Right cardiac atrium (tissue), 5 donors: ENCODE data around the gene ITGAE. TPM values are rescaled to one million over a fixed set of nuclear protein-coding genes. Genes with fewer than 3 reads are reported as not detected.

Experiments used
- ATAC-seq, 2 donors: fragments of 200-7000 bp; cut with Tn5 transposase; one replicate each; pipeline versions ENCODE4 v1.8.0 to v1.9.1; 2020; ENCODE audit warnings: moderate library complexity in 2 of 2, mild to moderate bottlenecking in 1 of 2
- DNase-seq, 3 donors: peaks; one replicate each; pipeline ENCODE4 v3.0.0-alpha.2; 2020
- H3K27ac ChIP-seq: one replicate; pipeline ENCODE4 v1.5.1; 2013; ENCODE audit warnings: mild to moderate bottlenecking, low read length, control low read depth, moderate library complexity
- H3K27me3 ChIP-seq: one replicate; pipeline ENCODE4 v1.6.1; 2013; ENCODE audit not compliant: control insufficient read depth, insufficient read depth
- H3K4me1 ChIP-seq: one replicate; pipeline ENCODE4 v1.6.1; 2013; ENCODE audit warnings: low read length; ENCODE audit not compliant: control insufficient read depth, insufficient read depth
- H3K4me3 ChIP-seq: one replicate; pipeline ENCODE4 v1.5.1; 2013; ENCODE audit warnings: low read length, control low read depth
- H3K9me3 ChIP-seq: one replicate; pipeline ENCODE4 v1.6.1; 2013; ENCODE audit warnings: low read length; ENCODE audit not compliant: control insufficient read depth
- WGBS: extraction: QIAGEN DNeasy Blood & Tissue Kit; methylation state at CpG from one replicate; pipeline ENCODE4 v1.1.7; 2013; 5-methylcytosine and 5-hydroxymethylcytosine counted together
- intact Hi-C, 4 donors: fragments of 100-400 bp; cut with DNase I; formaldehyde crosslinking; loops; one replicate each; pipeline versions ENCODE4 v1.11.0 to v1.14.0; 2022 to 2023
- polyA plus RNA-seq: library from polyadenylated mRNA; stranded (reverse); fragments of 200-250 nt; gene quantifications from one replicate; pipeline ENCODE4 v1.2.3, GENCODE V29; 2013
- total RNA-seq, 4 donors: library from RNA; stranded (reverse); fragmentation: NEBNext Ultra II Directional; extraction: Animal tissue kit (Norgen Biotek cat#: 25700); gene quantifications; one replicate each; pipeline ENCODE4 v1.2.1, GENCODE V29; 2021
- donor health status: healthy with polysubstance abuse.
- donor health status: DM: no; HTN: yes; CAD: no.
- donor health status: DM: no; HTN: no; CAD: no.
- donor health status: DM: no; HTN: yes; CAD: no; lungs with severe emphysema.
- donor health status: DM: yes; HTN: yes; CAD: no.

Gene ITGAE
- total and polyA plus RNA-seq, 5 donors: 21.9 to 39.4 (median 23.8) TPM

DNA sequence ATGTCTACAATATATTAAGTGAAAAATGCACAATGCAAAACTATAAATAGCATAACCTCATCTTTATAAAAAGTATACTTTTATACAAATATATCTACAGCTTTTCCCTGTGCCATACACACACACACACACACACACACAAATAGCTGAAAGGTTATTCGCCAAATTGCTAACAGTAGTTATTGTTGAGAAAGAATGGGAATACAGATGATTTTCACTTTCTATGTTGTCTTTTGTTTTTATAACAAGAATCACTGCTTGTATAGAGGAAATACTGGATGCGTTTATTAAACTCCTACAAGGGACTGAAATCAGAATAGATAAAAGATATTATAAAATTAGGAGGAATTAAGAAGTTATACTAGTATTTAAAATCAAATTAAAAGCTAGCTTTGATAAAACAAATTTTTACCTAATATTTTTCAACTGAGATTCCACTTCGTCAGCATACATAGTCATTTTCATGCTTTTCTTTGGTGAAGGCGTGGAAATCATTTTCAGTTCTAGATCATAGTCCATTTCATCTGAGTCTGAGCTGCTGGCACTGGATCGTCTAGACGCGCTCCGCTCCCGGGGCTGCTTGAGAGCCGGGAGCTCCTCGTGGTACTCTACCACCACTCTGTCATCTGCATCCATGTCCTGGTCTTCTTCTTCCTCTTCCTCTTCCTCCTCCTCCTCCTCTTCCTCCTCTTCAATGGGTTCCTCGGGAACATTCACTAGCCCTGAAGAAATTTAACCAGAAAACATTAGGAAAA, 17.0 kb upstream of the ITGAE start:
- no peaks in the 10 kb centered on the region for H3K9me3 ChIP-seq
- H3K27ac ChIP-seq: peak overlapping the region; percentile 76
- H3K4me1 ChIP-seq: no peaks in the 10 kb centered on the region
- H3K27me3 ChIP-seq: no peaks in the 10 kb centered on the region
- DNase-seq: no peak
- intact Hi-C loops: no loop called here
- 90% methylated on average over 12 of the region's 12 CpGs for WGBS
- no peak for ATAC-seq
- H3K4me3 ChIP-seq: no peak overlapping the region

DNA sequence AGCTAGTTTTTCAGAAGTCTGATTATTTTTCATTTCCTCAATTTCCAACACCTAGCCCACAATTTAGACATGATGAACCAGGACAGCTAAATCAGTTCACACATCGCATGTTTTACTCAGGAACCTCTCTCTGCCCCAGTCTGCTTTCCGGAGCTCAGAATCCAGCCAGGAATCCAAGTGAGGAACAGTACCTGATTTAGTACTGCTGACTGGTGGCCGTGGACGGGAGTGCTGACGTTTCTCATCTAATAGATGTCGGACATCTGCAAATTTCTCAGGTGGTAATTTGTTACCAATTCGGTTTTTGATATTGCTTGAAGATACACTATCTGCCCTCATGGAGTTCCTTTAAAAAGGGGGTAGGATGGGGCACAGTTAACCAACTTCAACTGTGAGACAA, 14.9 kb upstream of the ITGAE start:
- intact Hi-C loops: no loop called here
- Histone ChIP-seq H3K4me1 (no peaks in the 10 kb centered on the region), H3K4me3 (no peak overlapping the region), H3K27me3 (no peaks in the 10 kb centered on the region), H3K27ac (no peak overlapping the region), H3K9me3 (no peaks in the 10 kb centered on the region)
- DNase-seq: no peak
- 82% methylated on average over 7 of the region's 7 CpGs for WGBS
- ATAC-seq: no peak

DNA sequence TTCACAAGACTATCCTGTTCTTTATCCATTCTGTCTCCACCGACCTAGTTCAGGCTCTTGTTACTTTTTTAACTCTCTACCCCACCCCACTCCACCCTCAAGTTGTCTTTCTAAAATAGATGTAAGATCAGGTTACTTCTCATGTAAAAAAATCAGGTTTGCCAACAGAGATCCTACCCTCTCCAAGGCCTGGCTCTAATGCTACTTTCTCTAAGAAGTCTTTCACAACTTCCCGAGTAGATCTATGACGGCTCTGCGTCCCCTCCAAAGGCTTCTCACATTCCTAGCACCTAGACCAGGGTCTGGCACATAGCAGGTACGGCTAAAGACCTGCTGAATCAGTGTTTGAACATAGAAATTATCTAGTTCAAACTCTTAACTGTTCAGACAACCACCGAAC, 14.1 kb upstream of the ITGAE start:
- ATAC-seq (no peak), DNase-seq (no peak)
- H3K27me3 ChIP-seq: no peaks in the 10 kb centered on the region
- no peaks in the 10 kb centered on the region for H3K9me3 ChIP-seq
- WGBS: 81% methylated on average over 6 of the region's 6 CpGs
- intact Hi-C loops: no loop called here
- H3K4me1 ChIP-seq: no peaks in the 10 kb centered on the region
- H3K4me3 ChIP-seq: no peak overlapping the region
- no peak overlapping the region for H3K27ac ChIP-seq

DNA sequence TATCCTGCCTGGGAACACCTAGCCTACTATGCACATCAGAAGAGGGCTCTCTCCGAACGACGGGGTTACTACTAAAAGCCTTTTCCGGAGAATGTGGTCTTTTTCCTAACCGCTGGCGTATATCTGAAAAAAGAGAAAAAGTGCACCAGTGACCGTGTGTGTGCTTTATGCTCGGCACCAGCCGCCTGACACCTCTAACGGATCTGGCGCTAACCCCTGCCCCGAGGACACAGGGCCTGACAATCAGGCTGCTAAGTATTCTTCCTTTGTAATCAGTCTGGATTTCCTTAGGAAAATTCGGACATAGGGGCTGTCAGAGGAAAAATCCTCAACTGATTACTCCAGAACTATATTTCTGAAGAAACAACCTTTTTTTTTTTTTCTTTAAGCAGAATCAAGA, 13.4 kb upstream of the ITGAE start:
- Histone ChIP-seq H3K9me3 (no peaks in the 10 kb centered on the region), H3K27ac (no peak overlapping the region), H3K27me3 (no peaks in the 10 kb centered on the region), H3K4me1 (no peaks in the 10 kb centered on the region), H3K4me3 (no peak overlapping the region)
- WGBS: 89% methylated on average over 13 of the region's 13 CpGs
- intact Hi-C loops: no loop called here
- DNase-seq (no peak), ATAC-seq (no peak)

DNA sequence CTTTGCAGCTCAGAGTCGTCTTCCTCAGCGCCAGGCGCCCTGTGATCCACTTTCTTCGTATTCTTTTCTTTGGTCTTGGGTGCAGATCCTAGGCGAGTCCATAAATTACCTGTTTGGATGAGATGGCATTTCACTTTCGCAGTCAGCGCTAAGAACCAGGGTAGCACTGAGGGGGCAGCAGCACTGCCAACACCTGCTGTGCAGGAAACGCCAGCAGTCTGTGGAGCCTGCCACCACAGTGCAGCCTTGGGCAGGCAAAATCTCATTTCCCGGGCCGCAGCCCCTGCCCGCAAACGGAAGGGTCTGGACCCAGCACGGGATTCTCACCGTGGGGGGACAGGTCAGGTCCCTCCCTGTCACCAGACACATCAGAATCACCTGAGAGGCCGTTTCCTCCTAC, 12.2 kb upstream of the ITGAE start:
- DNase-seq (no peak), ATAC-seq (peak in 1 of 2 donors; percentile 15)
- 83% methylated on average over 15 of the region's 15 CpGs for WGBS
- intact Hi-C loops: no loop called here
- no peak overlapping the region for H3K4me3 ChIP-seq
- H3K4me1 ChIP-seq: no peaks in the 10 kb centered on the region
- no peaks in the 10 kb centered on the region for H3K27me3 ChIP-seq
- H3K9me3 ChIP-seq: no peaks in the 10 kb centered on the region
- H3K27ac ChIP-seq: no peak overlapping the region

DNA sequence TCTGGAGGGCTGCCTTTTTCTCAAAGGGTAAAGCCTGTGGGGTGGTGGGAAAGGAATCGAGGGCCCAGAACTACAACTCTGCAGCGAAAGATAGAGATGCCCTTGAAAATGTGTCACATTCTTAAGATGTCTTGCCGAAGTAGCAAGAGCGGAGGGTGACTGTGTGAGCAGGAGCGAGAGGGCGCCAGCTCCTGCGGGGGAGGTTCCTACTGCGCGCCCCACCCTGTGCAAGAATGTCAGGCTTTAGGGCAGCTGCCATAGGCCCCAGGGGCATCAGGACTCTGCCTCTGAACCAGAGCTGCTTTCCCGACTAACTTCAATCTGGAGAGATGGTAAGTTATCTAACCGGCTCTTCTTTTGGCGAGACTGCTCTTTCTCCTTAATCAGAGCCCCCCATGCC, 11.8 kb upstream of the ITGAE start:
- Histone ChIP-seq H3K27ac (no peak overlapping the region), H3K4me1 (no peaks in the 10 kb centered on the region), H3K4me3 (no peak overlapping the region), H3K9me3 (no peaks in the 10 kb centered on the region), H3K27me3 (no peaks in the 10 kb centered on the region)
- DNase-seq (no peak), ATAC-seq (peak in 1 of 2 donors; percentile 34)
- 77% methylated on average over 12 of the region's 12 CpGs for WGBS
- intact Hi-C loops: no loop called here

DNA sequence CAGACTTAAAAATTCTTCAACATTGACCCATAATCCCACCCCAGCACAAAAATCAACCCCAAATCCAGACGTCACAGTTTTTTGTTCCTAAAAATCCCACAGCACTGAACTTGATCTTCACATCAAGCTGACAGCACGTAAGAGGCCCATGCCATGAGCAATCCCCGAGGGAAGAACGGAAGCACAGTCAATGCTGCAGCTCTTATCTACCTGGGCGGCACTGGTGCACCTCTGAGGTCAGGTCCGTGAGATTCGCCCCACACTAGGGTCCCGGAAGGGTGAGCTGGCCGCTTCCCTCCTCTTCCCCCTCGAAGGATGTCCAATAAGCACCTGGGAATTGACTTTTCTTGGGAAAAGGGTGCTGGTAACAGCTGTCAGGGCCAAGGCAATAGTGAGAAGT, 11.3 kb upstream of the ITGAE start:
- WGBS: 84% methylated on average over 10 of the region's 10 CpGs
- ATAC-seq: no peak
- H3K4me3 ChIP-seq: no peak overlapping the region
- H3K9me3 ChIP-seq: no peaks in the 10 kb centered on the region
- intact Hi-C loops: no loop called here
- DNase-seq: no peak
- H3K27me3 ChIP-seq: no peaks in the 10 kb centered on the region
- no peaks in the 10 kb centered on the region for H3K4me1 ChIP-seq
- H3K27ac ChIP-seq: no peak overlapping the region

DNA sequence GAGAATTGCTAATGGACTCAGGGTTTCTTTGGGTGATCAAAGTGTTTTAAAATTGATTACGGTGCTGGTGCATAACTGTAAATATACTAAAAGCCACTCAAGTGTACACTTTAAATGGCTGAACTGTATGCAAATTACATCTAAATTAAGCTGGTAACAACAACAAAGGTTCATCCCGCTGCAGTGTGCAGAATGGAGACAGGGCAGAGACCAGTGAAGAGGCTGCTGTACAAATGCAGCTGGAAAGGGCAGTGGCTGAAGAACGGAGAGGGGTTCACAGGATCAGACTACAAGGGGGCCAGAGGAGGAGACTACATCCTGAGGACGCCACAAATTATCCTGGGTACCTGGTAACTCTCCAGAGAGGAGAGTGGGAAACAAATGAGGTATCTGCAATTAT, 9.0 kb upstream of the ITGAE start:
- no peak for DNase-seq
- no peaks in the 10 kb centered on the region for H3K9me3 ChIP-seq
- no peak for ATAC-seq
- H3K4me3 ChIP-seq: no peak overlapping the region
- 92% methylated on average over 4 of the region's 4 CpGs for whole genome bisulfite sequencing
- no peaks in the 10 kb centered on the region for H3K4me1 ChIP-seq
- no peaks in the 10 kb centered on the region for H3K27me3 ChIP-seq
- no peak overlapping the region for H3K27ac ChIP-seq
- intact Hi-C loops: no loop called here

DNA sequence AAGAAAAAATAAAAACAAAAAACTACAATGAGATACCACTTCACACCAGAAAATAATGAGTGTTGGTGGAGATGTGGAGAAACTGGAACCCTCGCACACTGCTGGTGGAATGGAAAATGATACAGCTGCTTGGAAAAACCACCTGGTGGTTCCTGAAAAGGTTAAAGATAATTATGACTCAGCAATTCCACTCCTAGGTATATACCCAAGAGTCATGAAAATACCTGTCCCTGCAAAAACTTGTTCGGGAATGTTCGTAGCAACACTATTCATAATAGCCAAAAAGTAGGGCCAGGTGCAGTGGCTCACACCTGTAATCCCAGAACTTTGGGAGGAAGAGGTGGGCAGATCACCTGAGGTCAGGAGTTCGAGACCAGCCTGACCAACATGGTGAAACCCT, 8.1 kb upstream of the ITGAE start:
- 97% methylated on average over 4 of the region's 4 CpGs for WGBS
- H3K4me3 ChIP-seq: no peak overlapping the region
- H3K9me3 ChIP-seq: no peaks in the 10 kb centered on the region
- no peaks in the 10 kb centered on the region for H3K27me3 ChIP-seq
- H3K4me1 ChIP-seq: no peaks in the 10 kb centered on the region
- DNase-seq (no peak), ATAC-seq (no peak)
- intact Hi-C loops: no loop called here
- no peak overlapping the region for H3K27ac ChIP-seq

DNA sequence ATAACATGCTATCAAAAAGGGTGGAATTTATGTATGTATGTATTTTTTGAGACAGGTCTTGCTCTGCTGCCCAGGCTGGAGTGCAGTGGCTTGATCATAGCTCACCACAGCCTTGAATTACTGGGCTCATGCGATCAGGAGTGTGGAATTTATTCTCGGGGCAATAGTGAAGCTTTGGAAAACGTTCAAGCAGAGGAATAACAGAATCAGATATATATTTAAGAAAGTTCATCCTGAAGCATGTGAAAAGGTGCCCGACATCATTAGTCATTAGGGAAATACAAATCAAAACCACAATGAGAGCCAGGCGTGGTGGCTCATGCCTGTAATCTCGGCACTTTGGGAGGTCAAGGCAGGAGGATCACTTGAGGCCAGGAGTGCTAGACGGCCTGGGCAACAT, 7.7 kb upstream of the ITGAE start:
- Histone ChIP-seq H3K9me3 (no peaks in the 10 kb centered on the region), H3K4me3 (no peak overlapping the region), H3K27ac (no peak overlapping the region), H3K4me1 (no peaks in the 10 kb centered on the region), H3K27me3 (no peaks in the 10 kb centered on the region)
- intact Hi-C loops: no loop called here
- ATAC-seq (no peak), DNase-seq (no peak)
- WGBS: 92% methylated on average over 7 of the region's 7 CpGs

DNA sequence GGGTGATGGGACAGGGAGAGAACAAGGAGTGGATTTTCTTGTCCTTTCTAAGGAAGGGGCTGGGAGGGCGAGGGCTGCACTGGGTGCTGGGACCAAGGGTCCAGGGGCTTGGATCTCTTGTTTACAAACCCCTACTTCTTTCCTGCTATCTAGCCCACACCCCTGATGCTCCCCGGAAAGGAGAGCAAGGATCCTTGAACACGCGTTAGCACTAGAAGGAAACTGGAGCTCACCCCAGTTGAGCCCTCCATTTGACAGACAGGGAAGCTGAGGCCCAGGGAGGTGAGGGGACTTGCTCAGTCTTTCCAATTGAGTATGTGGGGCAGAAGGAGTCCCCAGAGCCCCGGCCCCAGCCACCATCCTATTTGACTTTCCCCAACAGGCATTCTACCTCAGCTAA, 4.6 kb upstream of the ITGAE start:
- Histone ChIP-seq H3K27ac (no peak overlapping the region), H3K9me3 (no peaks in the 10 kb centered on the region), H3K4me3 (no peak overlapping the region), H3K27me3 (no peaks in the 10 kb centered on the region), H3K4me1 (no peaks in the 10 kb centered on the region)
- whole genome bisulfite sequencing: 96% methylated on average over 5 of the region's 5 CpGs
- ATAC-seq: no peak
- intact Hi-C loops: no loop called here
- DNase-seq: no peak

DNA sequence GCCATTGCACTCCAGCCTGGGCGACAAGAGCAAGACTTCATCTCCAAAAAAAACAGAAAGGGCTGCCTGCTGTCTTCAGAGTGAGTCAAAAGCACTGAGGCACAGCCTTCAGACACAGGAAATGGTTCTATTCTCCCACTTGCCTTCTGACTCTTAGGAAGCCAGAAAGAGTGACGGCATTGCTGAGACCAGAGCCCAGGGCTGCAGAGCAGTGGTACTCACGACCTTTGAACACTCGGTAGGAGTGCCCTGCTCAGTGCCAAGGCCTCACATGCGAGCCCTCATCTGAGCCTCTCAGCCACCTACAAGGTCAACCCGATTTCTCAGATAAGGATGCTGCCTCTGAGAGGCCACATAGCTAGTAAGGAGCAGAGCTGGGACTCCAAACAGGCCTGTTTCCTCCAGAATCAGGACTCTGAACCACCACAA, 3.5 kb upstream of the ITGAE start:
- Histone ChIP-seq H3K9me3 (no peaks in the 10 kb centered on the region), H3K27me3 (no peaks in the 10 kb centered on the region), H3K4me3 (no peak overlapping the region), H3K27ac (no peak overlapping the region), H3K4me1 (no peaks in the 10 kb centered on the region)
- DNase-seq (no peak), ATAC-seq (no peak)
- intact Hi-C loops: no loop called here
- 69% methylated on average over 6 of the region's 6 CpGs for WGBS
